Skin of body (tissue), 2 donors: ENCODE data around the gene UBR4. TPM values are rescaled to one million over a fixed set of nuclear protein-coding genes. Genes with fewer than 3 reads are reported as not detected.

Experiments used
- DNase-seq: peaks from one replicate; lab custom pipeline; 2025; lab: John Stamatoyannopoulos, UW
- total RNA-seq: library from RNA; depleted of rRNA; stranded (reverse); fragments of >200 nt; gene quantifications from one replicate; pipeline ENCODE4 v1.2.3, GENCODE V29; 2014

The UBR4 gene
- total RNA-seq, 1 donor from 2014 or later = 93.4 TPM

- no peak for DNase-seq
These were observed 113.8 kb downstream of the UBR4 start for GRCh38 chr1:19096036-19096833.

DNA sequence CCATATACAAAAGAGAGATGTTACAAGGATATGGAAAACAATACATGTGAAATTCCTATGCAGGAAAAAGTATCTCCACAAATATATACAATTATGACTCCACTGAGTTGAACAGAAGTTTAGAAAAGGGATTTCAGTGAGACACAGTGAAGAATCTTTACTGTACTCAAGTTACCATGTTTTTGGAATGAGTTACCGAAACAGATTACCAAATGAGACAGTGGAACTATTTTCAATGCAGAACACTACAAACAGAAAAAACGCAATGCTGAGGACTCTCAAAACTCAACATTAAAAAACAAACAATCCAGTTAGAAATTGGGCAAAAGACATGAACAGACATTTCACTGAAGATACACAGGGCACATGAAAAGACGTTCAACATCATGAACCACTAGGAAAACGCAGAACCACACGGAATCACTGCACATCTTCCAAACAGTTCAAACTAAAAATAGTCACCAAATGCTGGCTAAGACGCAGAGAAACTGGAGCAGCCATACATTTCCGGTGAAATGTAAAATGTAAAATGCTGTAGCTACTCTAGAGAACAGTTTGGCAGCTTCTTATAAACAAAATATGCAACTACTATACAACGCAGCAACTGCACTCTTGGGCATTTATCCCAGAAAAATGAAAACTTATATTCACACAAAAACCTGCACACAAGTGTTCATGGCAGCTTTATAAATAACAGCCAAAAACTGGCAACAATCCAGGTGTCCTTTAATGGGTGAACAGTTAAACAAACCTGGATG lies 118.7 kb downstream of the UBR4 start:
- DNase-seq = peak; percentile 70

- DNase-seq = no peak
These were observed 120.5 kb downstream of the UBR4 start for GRCh38 chr1:19089524-19089923.

- no peak for DNase-seq
These were observed 121.2 kb downstream of the UBR4 start for GRCh38 chr1:19088717-19089442.

DNA sequence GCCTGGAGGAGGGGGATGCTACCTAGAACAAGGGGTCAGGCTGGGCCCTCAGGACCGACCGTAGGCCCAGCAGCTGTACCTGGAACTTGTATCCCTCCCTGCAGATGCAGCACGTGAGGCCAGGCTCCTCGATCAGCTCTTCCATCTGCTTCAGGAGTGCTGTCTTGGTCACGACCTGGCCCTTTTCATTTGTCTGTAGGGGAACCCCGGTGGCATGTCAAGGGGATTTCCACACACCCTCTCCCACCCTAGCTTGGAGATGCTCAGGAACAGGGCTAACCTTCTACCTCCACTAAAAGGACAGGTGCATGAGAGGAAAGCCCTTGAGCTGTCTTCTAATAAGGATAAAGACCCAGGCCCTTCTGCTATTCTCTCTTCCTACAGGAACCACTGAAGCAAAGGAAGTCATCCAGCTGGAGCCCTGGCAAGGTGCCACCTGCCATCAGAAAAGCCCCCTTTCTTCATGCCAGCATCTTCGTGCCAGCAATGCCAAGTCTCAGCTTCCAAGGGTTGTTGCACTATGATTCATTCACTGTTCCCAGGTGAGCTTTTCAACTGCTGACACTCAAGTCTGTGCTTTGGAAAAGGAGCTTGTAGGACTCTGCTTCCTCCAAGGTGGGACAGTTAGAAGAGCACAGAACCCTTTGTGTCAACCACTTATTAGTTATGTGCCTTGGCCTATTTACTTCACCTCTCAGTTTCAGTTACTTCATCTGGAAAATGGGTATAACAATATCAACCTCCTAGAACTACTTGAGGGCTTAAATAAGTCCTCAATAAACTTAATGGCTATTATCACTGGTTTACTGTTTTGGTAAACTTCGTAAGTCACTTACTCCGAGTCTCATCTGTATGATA lies 122.1 kb downstream of the UBR4 start:
- no peak for DNase-seq

DNA sequence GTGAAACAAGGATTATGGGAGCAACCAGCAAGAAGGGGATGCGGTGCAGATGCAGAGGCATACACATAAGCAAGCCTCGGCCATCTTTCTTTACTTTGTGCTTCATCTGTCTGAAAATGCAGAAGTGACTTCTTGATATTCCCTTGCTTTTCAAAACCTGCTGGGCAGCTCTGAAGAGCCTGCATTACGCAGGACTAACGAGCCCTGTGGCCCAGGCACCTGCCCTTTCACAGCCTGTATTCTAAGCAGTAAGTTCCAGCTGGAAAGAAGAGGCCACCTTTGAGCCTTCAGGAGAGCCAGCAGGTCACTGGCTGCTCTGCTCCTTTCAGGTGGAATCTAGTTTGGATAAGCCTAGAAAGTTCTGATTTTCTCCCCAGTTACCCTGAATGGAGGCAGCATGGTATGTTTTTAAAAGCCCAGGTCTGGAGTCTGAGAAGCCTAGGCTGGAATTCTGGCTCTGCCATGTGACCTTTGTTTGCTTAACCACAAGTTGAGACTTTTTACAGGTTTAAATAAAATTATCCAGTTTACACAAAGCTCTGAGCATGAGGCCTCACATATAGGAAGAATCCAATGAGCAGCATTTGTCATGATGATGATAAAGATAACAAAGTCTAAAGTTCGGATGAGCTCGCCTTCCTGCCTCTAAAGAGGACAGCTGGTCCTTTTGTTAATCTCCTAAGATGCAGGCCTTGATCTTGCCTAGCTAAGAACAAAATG lies 122.9 kb downstream of the UBR4 start:
- DNase-seq = no peak

- DNase-seq = no peak
These were observed 123.7 kb downstream of the UBR4 start for GRCh38 chr1:19086176-19086875.

- DNase-seq = no peak
These were observed 125.8 kb downstream of the UBR4 start for GRCh38 chr1:19084206-19084738.

- DNase-seq = no peak
These were observed 127.0 kb downstream of the UBR4 start for GRCh38 chr1:19083081-19083480.

GRCh38 chr1:19081218-19081893 lies 128.7 kb downstream of the UBR4 start:
- no peak for DNase-seq

DNA sequence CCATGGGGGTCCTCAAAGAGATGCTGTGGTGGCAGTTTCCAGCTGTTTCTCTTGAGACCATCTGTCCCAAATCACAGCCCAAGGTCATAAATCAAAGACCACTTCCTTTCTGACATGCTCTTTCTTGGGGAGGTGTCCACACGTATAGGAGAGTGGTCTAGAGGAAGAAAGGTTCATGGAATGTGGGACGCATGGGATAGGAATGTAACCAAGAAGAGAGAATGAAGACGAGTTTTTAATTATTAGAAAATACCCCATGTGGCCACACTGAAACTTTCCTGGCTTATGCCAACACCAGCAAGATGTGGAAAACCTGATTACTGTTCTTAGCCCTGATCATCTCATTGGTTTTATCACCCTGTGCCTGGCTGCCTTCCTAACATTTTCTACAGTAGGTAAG lies 129.3 kb downstream of the UBR4 start:
- no peak for DNase-seq

- no peak for DNase-seq
These were observed 130.3 kb downstream of the UBR4 start for GRCh38 chr1:19079541-19080472.

GRCh38 chr1:19078536-19078935 lies 131.5 kb downstream of the UBR4 start:
- DNase-seq = no peak

DNA sequence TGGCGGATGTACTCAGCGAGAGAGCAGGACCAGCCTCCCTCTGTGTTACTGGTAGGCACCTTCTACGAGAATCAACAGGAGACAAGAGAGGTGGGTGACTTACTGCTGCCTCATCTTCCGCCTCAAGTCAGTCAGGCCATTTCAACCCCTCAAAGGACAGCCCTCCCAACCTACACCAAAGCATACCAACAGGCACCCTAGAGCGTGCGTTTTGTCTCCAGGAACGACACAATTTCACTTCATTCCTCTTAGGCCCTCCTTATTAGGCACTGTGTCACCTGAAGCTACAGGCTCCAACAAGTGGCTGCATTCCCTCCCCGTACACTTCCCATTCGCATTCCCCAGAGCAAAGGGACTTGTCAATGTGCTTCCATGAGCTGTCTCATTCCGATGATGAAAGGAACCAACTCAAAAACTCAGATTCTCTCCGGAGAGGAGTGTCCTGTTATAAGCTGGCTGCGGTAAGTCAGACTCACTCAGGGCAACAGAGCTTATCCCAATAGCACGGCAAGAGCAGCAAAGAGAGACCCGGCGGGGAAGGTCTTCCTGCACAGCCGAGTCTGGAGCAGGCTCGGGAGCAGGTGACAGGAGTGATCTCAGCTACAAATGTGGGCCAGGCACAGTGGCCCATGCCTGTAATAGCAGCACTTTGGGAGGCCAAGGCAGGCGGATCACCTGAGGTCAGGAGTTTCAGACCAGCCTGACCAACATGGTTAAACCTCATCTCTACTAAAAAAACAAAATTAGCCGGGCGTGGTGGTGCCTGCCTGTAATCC lies 133.0 kb downstream of the UBR4 start:
- DNase-seq = no peak

DNA sequence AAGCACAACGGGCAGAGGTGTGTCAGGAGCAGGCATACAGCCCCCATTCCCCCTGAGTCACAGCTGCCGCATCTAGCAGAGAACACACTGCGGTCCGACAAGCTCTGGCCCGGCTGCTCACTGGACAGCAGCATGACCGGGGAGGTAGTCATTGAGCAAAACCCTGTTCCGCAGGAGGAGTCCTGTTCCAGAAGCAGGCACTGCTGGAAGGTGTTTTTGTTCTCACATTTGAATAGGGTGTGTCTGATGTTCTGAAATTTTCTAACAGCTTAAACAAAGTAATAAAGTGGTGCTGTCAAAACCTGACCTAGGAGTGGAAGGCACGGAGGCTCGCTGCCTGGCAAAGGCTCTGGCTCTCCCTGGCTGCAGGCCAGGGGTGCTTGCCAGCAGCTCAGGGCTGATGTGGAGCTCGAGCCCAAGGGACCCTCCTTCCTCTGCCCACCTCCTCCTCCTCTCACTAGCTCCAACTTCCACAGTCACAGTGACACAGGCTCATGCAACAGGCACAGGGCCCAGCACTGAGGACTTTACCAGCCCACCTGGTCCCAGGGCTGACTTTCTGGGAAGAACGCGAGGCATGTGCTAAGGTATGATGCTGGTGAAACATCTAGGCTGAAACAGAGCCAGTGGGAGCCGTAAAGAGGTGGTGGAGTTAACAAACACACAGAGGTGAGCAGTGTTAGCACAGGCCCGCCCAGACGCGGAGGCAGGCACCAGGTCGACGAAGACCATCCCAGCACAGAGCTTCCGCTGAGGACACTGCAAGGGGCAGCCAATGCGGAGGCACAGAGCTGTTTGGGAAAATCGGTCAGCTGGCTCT lies 135.0 kb downstream of the UBR4 start:
- no peak for DNase-seq

GRCh38 chr1:19074361-19074901 lies 135.6 kb downstream of the UBR4 start:
- DNase-seq = no peak
